HG03469 (cell line): ENCODE data around the gene HHEX.

Experiments used
- ATAC-seq: cut with Tn5 transposase; IDR thresholded peaks from one replicate; pipeline ENCODE4 v1.9.1; 2021; ENCODE audit warnings: mild to moderate bottlenecking, moderate library complexity, moderate number of reproducible peaks; ENCODE audit not compliant: unreplicated experiment

HHEX gene

GRCh38 chr10:92692697-92693533, 3.2 kb downstream of the HHEX start:
- ATAC-seq: no peak

GRCh38 chr10:92693534-92693893, 3.8 kb downstream of the HHEX start:
- no peak for ATAC-seq

- no peak for ATAC-seq
These were observed 6.2 kb downstream of the HHEX start for GRCh38 chr10:92695679-92696605.

GRCh38 chr10:92696606-92697383, 7.0 kb downstream of the HHEX start:
- ATAC-seq: no peak

GRCh38 chr10:92697663-92698511, 8.1 kb downstream of the HHEX start:
- no peak for ATAC-seq

- ATAC-seq: no peak
These were observed 9.4 kb downstream of the HHEX start for GRCh38 chr10:92699193-92699517.

GRCh38 chr10:92699518-92700381, 10.0 kb downstream of the HHEX start:
- no peak for ATAC-seq

GRCh38 chr10:92702301-92702916, 12.7 kb downstream of the HHEX start:
- ATAC-seq: no peak

- ATAC-seq: no peak
These were observed 22.5 kb downstream of the HHEX start for GRCh38 chr10:92712016-92712889.

GRCh38 chr10:92714152-92714845, 24.5 kb downstream of the HHEX start:
- no peak for ATAC-seq

- no peak for ATAC-seq
These were observed 25.1 kb downstream of the HHEX start for GRCh38 chr10:92714872-92715271.

GRCh38 chr10:92719991-92720830, 30.5 kb downstream of the HHEX start:
- ATAC-seq: no peak

- no peak for ATAC-seq
These were observed 31.0 kb downstream of the HHEX start for GRCh38 chr10:92720831-92721165.

GRCh38 chr10:92722349-92722748, 32.6 kb downstream of the HHEX start:
- no peak for ATAC-seq

GRCh38 chr10:92727141-92727540, 37.4 kb downstream of the HHEX start:
- ATAC-seq: no peak

- ATAC-seq: no peak
These were observed 37.8 kb downstream of the HHEX start for GRCh38 chr10:92727550-92727949.

- peak; percentile 62 for ATAC-seq
These were observed 40.1 kb downstream of the HHEX start for GRCh38 chr10:92729886-92730285.
